AG09319 (cell line): ENCODE results near the gene NUDT19.

Experiments
- DNase-seq: peaks from one replicate; pipeline ENCODE4 v3.0.0-alpha.2; 2010; ENCODE audit warnings: low read depth; ENCODE audit errors: extremely low read depth
- CTCF ChIP-seq: IDR thresholded peaks from 2 replicates; pipeline ENCODE4 v1.5.1; 2011; ENCODE audit warnings: low read depth, mild to moderate bottlenecking, inconsistent platforms, low read length, moderate library complexity

The NUDT19 gene

GRCh38 chr19:32675720-32676185 is 15.9 kb upstream of the NUDT19 start, which contains the start of gene RGS9BP:
Gene RGS9BP (plus strand): TSS chr19:32675848. CDS start chr19:32676264, 416 bp downstream.
- TF ChIP-seq CTCF = no peak
- peak; percentile 29 for DNase-seq

GRCh38 chr19:32676186-32676894 is 15.3 kb upstream of the NUDT19 start:
- TF ChIP-seq CTCF = no peak
- DNase-seq = no peak

GRCh38 chr19:32676895-32677359 is 14.7 kb upstream of the NUDT19 start:
- no peak for DNase-seq
- TF ChIP-seq CTCF = no peak

- no peak for TF ChIP-seq CTCF
- DNase-seq = no peak
Measured at GRCh38 chr19:32677657-32678056, 14.0 kb upstream of the NUDT19 start.

- no peak for TF ChIP-seq CTCF
- no peak for DNase-seq
Measured at GRCh38 chr19:32680986-32681385, 10.6 kb upstream of the NUDT19 start.

- no peak for DNase-seq
- TF ChIP-seq CTCF = no peak
Measured at GRCh38 chr19:32682317-32682716, 9.3 kb upstream of the NUDT19 start.

GRCh38 chr19:32686847-32687475 is 4.7 kb upstream of the NUDT19 start:
- no peak for DNase-seq

More at GRCh38 chr19:32686847-32687475, 4.7 kb upstream of the NUDT19 start:
- no peak for TF ChIP-seq CTCF
